Measurements from ENCODE around the gene PDE1A.
"Not testable (repeated sequence)": the region's sequence is repeated elsewhere in the genome, so short reads cannot be mapped to it uniquely, and the experiment has no call there.

PDE1A gene

DNA sequence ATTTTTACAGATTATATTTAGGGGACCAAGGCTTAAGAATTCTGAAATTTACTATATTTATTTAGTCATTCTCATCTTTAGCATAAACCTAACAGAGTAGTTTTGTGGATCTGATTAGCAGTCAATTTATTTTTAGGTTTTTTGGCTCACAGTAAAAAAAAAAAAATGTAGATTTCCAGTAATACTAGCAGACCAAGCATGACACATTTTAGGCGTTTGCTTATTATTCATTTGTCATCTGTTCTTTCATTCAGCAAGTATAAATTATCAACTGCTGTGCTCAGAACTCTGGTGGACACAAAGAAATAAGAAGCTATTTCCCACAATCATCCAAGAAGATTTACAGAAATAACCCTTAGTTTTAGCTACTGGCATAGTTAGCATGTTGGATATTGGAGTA is 20.6 kb downstream of the PDE1A start:
- DNase-seq (ENCODE audit: low spot score): no peak

DNA sequence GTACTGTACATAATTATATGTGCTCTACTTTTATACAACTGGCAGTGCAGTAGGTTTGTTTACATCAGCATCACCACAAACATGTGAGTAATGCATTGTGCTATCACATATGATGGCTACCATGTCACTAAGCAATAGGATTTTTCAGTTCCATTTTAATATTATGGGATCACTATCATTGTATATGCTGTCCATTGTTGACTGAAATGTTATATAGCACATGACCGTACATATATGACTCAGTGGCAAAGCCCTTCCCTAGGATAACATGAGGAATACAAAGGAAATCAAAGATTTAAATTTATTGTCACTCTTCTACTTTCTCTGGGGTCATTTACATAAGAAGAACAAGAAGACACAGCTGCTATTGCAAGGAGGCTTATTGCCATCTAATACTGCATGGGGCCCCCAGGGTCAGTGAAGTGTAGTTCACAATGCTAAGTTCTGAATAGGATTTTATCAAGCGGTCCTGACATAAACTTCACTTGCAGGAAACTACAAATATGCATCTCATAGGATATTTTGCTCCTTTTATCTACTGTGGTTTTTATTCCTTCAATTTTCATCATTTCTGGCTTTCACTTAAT is 21.8 kb downstream of the PDE1A start:
- DNase-seq (ENCODE audit: low spot score): no peak

DNA sequence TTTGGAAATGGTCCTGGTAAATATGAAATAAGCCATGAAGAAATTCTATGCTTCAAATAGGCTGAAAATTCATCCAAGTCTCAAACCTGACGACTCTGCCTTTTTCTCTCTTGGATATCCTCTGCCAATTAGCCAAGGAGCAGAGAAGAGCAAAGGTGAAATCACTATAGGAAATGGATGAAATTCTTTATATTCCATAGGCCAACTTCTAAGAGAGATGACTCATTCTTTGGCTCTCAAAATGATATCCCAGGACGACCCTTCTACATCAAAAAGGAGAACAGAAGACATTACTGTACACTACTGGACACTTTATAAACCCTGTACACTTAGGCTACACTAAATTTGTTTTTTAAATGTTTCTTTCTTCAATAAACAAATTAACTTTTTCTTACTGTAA is 22.7 kb downstream of the PDE1A start:
- no peak for DNase-seq (ENCODE audit: low spot score)

DNA sequence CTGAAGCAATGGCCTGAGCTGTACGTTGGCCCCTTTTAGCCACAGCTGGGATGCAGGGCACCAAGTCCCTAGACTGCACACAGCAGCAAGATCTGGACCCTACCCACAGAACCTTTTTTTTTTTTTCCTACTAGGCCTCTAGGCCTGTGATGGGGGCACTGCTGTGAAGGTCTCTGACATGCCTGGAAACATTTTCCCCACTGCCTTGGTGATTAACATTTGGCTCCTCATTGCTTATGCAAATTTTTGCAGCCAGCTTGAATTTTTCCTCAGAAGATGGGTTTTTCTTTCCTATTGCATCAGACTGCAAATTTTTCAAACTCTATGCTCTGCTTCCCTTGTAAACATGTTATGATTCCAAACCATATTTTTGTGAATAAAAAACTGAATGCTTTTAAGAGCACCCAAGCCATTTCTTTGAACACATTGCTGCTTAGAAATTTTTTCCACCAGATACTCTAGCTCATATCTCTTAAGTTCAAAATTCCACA is 33.5 kb downstream of the PDE1A start:
- no peak for DNase-seq (ENCODE audit: low spot score)

DNA sequence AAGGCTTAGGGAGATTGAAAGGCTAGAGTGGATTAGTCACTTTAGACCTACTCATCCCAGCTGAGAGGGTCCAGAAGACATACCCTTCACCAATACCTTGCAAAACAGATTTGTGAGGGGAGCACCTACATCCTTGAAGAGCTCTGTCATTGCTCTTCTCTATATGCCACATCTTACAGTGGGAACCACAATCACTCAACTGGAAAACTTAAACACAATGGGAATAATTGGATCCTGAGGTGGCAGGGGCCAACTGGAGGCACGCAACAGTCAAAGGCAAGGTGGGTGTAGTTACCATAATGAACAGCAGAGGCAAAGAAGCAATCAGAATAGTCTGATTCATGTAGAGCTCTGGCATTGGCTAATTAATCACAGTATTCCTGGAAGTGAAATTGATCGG is 35.4 kb downstream of the PDE1A start:
- no peak for DNase-seq (ENCODE audit: low spot score)

DNA sequence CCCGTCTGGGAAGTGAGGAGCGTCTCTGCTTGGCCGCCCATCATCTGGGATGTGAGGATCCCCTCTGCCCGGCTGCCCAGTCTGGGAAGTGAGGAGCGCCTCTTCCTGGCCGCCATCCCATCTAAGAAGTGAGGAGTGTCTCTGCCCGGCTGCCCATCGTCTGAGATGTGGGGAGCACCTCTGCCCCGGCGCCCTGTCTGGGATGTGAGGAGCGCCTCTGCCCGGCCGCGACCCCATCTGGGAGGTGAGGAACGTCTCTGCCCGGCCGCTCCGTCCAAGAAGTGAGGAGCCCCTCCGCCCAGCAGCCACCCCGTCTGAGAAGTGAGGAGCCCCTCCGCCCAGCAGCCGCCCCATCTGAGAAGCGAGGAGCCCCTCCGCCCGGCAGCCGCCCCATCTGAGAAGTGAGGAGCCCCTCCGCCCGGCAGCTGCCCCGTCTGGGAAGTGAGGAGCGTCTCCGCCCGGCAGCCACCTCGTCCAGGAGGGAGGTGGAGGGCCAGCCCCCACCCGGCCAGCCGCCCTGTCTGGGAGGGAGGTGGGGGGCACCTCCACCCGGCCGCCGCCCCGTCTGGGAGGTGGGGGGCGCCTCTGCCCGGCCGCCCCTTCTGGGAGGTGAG is 40.5 kb downstream of the PDE1A start:
- DNase-seq (ENCODE audit: low spot score): not testable (repeated sequence)

DNA sequence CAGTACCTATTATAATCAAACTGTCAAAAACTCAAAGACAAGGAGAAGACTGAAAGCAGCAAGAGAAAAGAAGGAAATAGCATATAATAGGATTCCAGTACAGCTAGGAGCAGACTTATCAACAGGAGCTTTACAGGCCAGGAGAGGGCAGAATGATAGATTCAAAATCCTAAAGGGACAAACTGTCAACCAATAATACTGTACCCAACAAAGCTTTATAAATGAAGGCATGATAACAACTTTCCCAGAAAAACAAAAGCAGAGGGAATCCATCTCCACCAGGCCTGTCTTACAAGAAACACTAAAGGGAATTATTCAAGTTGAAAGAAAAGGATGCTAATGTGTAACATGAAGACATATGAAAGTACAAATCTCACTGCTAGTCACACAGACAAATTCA is 42.0 kb downstream of the PDE1A start:
- DNase-seq (ENCODE audit: low spot score): no peak

DNA sequence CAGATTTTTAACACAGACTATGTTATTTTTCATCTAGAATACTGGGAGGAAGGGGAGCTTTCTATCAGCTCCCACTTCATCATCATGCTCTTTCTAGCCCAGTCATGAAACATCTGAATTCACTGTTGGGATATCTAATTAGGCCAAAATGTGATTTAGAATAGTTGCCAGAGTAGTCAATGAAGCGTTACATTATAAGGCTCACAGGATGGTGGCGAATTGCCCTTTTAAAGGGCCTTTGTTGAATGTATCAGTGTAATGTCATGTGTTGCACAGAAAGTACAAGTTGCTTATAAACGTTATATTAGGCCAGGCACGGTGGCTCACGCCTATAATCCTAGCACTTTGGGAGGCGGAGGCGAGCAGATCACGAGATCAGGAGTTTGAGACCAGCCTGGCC is 45.6 kb downstream of the PDE1A start:
- no peak for DNase-seq (ENCODE audit: low spot score)

DNA sequence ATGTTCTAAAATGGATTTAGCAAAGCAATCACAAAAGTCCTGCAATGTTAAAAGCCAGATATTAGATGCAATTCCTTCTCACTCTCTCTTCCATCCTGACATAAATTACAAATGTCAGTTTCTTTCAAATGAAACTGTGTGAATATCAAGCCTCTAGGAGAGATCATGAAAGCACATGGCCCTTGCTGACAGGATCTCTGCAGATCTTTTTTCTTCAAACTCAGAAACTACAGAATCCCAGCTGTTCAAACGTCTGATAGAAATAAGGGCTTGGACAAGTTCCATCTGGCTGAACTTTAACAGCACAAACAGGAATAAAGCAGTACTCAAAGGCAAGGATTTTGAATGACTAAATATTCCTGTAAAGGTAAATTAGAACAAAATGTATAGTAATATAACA is 47.6 kb downstream of the PDE1A start:
- DNase-seq (ENCODE audit: low spot score): no peak

DNA sequence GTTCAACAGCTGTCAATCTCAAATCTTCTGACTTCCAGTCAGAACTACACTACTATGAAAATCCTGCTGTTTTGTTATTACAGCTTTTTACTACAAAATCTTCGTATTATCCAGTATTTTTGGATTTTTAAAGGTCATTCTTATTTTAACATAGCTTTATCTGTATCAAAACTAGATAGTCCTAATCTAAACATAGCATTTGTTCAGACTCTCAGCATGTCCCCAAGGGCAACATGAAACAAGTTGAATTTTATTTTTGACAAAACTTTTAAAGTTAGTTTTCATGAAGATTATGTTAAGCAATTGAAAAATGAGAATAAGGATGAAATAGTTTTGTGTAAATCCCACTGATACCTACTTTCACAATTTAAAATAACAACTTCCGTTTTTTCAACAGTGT is 48.1 kb downstream of the PDE1A start:
- no peak for DNase-seq (ENCODE audit: low spot score)

DNA sequence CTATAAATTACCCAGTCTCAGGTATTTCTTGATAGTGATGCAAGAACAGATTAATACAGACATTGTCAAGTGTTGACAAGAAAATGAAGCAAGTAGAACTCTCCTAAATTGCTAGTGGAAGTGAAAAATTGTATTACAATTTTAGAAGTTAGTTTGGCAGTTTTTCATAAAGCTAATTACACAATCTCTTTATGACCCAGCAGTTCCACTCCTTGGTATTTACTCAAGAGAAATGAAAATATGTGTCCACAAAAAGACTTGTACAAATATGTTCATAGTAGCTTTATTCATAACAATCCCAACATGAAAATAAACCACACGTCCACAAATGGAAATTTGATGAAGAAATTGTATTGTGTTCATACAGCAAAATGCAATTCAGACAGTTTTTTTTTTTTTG is 49.4 kb downstream of the PDE1A start:
- no peak for DNase-seq (ENCODE audit: low spot score)

DNA sequence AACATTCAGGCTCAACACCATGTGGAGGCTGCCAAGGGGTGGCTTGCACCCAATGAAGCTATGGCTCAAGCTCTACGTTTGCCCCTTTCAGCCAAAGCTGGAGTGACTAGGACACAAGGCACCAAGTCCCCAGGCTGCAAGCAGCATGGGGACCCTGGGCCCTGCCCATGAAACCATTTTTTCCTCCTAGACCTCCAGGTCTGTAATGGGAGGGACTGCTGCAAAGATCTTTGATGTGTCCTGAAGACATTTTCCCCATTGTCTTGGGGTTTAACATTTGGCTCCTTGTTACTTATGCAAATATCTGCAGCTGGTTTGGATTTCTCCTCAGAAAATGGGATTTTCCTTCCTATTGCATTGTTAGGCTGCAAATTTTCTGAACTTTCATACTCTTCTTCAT is 51.0 kb downstream of the PDE1A start:
- DNase-seq (ENCODE audit: low spot score): no peak

DNA sequence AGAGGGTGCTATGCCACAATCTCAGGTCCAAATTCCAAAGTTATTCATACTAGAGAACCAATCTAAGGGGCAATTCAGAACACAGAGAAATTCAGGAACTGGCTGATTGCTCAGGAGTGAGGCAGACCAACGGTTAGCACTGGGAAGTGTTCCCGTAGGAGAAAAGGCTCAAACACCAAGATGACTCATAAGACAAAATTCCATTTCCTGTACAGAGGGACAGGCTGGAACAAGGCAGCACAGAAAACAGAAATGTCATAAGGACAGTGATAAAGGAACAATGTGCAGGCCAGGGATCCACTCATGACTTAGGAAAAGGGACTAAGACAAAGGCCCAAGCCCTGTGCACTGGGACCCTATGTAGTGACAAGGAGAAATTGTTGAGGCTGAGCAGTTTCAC is 54.2 kb downstream of the PDE1A start:
- DNase-seq (ENCODE audit: low spot score): no peak

DNA sequence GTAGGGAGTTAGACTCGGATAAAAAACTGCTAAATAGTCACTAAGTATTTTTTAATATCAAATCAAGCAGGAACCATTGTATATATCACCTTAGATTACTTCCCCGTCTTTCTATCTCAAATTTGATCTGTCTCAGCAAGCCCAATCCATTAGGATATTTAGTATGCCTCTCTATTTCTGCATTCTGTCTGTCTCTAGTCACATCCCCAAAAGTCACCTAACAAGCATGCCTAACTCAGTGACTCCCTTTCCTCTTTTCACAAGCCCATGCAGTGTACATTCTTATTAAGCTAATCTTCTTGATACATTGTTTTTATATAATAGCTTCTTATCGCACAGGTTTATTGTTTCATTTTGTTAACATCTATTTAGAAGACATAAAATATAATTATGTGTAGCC is 57.8 kb downstream of the PDE1A start:
- DNase-seq (ENCODE audit: low spot score): no peak

DNA sequence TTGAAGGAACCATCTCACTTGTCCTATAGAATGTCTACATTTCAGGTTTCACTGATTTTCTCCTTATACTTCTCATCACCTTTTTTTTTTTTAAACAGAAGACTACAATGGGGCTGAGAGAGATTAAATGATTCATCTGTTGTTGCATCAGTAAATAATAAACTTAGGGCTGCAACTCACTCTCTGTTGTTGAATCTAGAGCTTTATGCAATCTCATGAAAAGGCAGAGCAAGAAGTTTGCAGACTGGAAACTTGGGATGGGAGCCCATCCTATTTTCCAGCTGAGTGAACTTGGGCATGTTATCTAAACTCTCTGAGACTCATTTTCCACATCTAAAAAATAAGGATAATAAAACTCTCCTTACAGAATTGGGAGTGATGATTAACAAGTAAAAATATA is 58.4 kb downstream of the PDE1A start:
- DNase-seq (ENCODE audit: low spot score): no peak

DNA sequence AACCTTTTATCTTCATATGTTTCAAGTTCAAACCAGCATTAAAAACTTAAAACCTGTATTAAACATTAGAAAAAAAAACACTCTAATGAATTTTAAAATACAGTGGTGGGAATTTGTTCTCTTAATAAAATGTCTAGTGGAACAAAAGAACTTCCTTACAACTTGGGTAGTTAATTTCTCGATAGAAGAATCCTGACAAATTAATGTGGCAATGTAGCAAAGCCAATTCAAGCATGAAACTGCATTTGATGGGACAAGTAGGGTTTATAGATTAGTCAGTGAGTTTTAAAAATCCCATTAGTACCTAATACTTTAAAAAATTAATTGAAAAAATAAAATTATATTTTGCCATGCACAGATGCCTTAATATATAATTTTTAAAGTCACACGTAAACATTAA is 59.4 kb downstream of the PDE1A start:
- DNase-seq (ENCODE audit: low spot score): no peak

DNA sequence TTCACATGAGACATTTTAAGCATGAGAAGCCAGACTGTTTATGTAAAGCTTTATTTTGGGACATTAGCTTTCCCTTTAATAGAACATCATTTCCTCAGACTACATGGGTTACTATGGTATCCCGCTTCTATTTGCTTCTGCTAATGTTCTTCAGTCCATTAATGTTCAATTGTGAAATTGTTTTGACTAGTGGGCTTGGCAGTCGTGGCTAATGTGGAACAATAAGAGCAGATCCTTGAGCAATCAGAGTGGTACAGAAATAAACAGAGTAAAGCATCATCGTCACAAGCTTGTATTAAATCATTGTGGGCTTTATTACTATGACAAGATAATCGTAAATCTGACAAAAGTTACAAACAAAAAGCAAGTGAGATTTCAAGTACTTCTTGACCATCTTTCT is 60.2 kb downstream of the PDE1A start:
- no peak for DNase-seq (ENCODE audit: low spot score)

DNA sequence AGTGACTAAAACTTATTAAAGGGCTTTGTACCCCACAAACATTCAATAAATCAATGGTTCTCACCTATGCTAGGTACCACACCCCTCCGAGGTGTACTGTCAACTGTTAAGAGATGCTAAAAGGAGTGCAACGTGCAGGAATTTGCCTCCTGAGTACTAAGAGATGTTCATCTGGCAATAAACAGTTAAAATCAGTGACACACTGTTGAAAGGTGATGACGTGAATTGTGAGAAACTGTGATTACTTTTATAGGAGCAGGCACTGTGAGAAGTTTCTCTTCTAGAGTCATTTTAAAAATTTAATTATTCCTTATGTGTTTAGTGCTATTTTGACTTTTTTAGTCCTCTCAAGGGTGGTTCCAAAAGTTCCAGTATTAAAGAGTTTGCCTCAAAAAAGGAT is 61.0 kb downstream of the PDE1A start:
- no peak for DNase-seq (ENCODE audit: low spot score)

DNA sequence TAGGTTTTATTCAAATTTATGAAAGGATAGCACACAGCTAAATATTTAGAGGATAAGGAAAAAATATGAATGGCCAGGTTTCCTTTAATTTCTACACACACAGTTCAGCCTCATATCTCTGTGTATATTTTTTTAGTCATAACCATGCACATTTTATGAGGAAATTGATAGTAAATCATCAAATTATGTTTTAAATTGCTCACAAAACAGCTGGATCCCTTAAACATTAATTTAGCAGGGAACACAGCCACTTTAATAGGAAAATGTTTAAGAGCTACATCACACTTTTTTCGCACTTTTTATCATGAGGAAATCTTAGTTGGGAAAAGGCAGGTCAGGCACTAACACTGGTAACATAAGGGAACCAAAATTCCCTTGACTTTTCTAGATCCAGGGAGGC is 65.4 kb downstream of the PDE1A start:
- DNase-seq (ENCODE audit: low spot score): no peak

DNA sequence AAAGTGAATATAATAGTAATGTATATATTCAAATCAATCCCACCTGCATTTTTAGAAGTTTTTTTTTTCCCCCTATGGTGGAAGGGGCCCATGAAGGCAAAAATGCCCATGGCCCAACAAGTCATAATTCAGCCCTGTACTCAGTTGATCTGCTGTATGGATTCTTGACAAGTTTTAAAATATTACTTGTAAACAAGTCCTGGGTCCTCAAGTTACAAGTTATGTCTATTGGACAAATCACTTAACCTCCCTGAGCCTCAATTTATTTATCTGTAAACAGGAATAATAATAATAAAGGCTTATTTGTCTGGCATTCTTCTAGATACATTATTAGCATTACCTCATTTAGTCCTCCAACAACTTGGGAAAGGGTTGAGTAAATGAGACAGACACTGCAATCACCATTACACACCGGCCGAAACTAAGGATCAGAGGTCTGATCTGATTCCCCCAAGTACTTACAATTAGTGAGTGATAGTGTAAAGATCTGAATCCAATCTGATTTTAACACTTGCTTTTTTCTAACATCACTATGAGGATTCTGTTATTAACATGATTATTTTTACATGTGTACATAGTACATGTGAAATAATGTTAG is 66.1 kb downstream of the PDE1A start:
- no peak for DNase-seq (ENCODE audit: low spot score)

DNA sequence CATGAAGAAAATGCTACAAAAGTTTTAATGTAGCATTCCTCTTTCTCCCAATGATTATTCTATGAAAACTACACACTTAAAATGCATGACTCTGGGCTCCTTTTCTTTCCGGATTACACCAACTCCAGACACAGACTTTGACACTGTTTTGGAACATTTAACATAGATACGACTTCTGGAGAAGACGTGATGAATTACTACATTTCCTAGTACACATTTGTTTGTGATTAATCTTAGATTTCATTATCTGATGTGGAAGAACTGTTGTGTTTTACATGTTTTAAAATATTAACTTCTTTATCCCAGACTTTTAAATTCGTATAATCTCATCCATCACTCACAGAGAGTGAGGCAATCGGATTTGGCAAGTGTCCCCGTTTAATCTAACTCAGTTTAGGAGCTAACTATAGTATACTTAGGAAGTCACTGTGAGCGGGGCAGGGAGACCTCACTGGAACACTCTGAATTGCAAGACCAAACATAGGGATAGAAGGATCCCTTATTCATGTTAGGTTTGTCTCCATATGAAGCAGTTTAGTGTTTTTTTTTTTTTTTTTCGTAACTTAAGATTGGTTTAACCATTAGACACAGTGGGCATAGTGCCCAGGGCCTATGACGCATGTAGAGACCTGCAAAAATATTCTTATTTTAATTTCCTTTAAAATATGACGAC is 66.7 kb downstream of the PDE1A start:
- DNase-seq (ENCODE audit: low spot score): no peak

DNA sequence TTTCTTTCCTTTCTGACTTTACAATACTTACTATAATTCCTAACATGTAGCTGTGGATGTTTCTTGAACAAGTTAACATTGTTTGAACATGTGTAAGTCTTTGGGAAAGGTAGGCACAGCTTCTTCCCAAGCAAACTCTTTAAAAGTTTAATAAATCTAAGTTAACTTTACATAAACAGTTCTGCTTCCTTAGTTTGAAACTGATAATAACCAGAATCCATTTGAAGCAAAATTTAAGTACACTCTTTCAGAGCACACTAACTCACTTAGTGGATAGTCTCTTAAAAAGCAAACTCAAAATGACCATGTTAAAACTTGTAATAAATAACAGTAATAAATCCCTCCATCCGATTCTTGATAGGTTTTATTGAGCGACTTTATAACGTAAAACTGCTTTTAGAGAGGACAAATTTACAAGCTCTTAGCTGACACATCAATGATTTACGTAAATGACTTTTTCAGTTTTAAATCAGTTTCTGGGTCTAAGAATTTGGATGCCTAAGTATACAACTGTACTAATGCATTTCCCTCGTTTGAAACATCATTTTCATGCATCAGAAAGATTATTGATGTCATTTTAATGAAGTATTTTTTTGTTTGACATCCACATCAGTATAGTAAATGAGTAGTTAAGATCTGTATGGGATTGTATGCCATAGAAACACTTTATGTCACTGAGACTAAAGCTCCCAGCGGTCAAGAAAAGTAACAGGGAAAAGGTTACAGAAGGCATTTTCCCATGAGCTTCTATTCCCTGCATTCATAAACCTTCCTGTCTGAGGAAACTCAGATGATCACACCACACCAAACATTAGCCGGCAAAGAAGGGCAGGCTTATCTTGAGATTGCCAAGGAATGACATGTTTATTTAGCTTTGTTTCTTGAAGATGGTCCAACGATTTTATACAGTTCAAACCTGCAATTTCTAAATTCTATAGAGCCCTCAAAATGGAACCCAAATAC is 67.5 kb downstream of the PDE1A start:
- no peak for DNase-seq (ENCODE audit: low spot score)
